ENCODE data around the gene LRRC7.
"Not testable (repeated sequence)": the region's sequence is repeated elsewhere in the genome, so short reads cannot be mapped to it uniquely, and the experiment has no call there.

LRRC7 gene

DNA sequence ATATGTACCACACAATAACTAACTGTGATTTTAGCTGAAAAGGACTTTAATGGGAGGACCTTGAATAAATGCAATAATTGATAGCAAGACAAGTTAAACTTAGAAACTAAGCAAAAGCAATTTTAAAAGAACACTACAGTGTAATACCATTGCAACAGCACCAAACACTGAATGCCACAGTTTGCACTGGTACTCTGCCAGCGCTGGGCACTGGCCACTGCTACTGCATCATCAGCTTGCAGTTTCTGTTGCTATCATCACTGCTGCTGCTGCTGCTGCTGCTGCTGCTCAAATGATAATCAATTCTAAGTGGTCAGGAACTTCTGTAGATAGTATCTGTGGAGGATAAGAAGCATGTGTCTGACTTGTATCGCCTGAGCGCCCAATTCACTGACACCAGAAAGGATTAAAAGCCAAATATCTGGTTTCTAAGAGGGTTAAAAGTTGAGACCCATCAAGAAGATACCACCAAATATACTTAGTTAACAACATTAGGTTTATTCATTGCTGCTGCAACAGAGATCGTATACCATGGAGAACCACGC, 330.8 kb downstream of the LRRC7 start:
- no peak for DNase-seq

DNA sequence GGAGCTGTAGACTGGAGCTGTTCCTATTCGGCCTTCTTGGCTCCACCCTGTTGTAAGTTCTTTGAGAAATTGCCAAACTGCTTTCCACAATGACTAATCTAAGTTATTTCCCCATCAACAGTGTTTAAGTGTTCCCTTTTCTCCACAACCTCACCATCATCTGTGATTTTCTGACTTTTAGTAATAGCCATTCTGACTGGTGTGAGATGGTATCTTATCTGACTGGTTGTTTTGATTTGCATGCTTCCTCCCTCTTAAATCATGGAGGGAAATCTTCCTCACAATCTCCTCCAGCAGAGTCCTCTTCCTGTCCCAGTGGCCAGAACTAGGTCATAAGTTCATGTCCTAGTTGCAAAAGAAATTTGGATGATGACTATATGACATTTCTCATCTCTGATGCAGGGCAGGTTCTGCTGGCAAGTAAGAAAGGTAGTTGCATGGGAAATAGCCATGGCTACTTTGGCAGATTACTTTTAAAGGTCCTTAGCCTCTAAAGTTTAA, 343.6 kb downstream of the LRRC7 start:
- DNase-seq: no peak

DNA sequence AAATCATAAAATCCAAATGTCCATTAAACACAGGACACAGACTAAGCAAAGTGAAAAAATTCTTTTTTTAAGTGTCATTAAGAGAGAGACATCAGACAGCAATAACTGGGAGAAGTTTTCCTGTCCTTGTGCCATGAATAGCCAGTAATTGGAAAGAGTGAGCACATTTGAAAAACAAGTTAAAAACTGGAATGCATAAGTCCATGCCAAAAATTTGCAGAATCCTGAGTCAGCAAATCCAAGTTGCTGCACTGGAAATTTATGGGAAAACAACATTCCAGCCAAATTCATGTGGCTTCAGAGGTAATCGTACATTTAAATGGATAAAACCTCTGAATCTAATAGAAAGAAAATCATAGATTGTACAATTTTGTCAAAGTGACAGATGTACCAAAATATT, 346.3 kb downstream of the LRRC7 start:
- DNase-seq: no peak

DNA sequence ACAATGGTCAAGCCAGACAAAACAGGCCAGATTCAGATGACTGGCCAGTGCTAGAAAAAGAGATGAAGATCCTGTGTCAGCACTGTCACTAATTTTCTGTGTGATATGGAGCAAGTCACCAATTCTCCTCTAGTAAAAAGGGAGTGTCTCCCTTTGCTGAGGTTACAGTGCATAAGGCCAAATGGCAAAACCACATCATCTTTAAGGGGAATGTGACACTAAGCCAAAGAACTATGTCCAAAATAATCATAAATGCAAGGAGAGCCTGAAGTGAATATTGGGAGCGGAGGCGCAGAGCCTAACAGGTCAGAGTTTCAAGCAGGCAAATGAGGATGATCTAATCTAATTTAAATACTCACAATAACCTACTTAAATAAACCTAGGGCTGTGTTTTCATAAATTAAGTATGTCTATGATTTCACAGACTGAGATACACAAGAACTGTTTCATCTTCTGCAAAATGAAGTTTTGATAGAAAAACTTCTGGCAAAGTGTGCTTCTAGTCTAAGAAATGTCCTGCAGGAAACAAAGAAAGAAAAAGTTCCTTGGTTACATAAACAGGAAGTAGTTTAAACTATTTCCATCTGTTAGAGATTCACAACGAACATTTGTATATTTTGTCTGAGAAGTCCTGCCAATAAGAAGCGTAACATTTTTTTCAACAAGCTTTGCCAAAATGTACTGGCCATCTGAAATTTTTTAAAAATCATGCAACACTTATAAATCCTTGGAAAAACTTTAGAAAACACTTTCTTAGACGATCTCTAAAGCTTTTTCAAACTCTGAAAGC, 347.4 kb downstream of the LRRC7 start:
- DNase-seq: no peak

DNA sequence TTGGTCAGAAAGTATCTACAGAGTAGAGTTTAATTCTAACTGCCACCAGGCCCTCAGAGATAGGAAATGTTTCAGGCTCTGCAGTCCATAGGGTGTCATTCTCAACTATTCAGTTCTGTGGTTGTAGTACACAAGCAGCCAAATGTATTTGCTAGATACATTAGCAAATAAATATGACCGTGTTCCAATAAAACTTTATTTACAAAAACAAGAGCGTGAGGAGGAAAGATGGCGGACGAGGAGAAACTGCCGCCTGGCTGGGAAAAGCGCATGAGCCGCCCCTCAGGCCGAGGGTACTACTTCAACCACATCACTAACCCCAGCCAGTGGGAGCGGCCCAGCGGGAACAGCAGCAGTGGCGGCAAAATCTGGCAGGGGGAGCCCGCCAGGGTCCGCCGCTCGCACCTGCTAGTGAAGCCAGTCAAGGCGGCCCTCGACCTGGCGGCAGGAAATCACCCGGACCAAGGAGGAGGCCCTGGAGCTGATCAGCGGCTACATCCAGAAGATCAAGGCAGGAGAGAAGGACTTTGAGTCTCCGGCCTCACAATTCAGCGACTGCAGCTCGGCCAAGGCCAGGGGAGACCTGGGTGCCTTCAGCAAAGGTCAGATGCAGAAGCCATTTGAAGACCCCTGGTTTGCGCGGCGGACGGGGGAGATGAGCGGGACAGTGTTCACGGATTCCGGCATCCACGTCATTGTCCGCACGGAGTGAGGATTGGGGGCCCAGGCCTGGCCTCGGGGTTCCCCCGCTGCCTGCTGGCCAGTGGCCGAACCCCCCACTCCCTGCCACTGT, 351.6 kb downstream of the LRRC7 start:
- DNase-seq: no peak

DNA sequence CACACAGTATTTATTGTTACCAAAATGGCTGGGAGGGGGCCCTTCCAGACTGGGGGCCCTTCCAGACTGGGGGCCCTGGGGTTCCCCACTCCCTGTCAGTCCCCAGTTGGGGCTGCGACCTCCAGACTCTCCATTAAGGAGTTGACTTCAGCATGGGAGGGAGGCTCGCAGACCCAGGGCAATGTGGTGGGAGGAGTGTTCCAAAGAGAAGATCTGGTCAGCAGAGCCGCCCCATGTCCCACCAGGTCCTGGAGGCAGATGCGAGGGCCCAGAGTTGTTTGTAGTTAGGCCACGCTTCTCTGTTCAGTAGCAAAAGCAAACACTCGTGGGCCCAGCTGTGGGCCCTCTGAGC, 352.2 kb downstream of the LRRC7 start:
- DNase-seq: no peak

DNA sequence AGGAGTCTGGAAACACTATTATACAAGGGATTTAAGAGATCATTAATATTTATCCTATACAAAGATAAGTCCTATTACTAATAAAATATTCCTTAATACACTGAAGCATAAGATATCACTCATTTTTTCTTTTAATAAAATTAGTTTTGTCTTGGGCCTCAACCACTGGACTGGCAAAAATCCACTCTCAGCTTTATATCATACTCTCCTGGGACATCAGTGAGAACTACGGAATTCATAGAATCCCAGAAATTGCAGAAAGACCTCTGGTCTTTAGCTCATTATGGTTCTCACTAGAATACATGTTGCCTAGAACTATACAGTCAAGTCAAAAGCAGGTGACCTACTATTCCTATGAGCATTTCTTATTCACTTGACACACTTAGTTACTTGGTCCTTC, 352.7 kb downstream of the LRRC7 start:
- DNase-seq: no peak

DNA sequence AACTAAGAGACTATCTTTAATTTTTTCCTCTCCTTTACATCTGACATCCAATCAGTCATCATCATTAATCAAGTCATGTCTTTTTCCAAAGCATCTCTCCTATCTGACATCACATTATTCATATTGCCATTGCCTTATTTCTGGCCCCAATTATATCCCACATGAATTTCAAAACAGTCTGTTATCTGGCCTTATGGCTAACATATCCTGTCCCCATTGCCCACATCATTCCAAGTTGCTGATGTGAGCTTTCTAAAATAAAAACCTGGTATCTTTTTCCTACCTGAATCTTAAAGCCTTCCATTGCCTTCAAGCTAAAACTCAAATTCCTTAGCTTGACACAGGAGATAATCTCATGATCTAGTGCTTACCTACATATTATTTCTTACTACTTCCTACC, 353.8 kb downstream of the LRRC7 start:
- no peak for DNase-seq

DNA sequence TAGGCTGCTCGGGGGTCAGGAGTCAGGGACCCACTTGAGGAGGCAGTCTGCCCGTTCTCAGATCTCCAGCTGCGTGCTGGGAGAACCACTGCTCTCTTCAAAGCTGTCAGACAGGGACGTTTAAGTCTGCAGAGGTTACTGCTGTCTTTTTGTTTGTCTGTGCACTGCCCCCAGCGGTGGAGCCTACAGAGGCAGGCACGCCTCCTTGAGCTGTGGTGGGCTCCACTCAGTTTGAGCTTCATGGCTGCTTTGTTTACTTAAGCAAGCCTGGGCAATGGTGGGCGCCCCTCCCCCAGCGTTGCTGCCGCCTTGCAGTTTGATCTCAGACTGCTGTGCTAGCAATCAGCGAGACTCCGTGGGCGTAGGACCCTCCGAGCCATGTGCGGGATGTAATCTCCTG, 360.5 kb downstream of the LRRC7 start:
- not testable (repeated sequence) for DNase-seq

DNA sequence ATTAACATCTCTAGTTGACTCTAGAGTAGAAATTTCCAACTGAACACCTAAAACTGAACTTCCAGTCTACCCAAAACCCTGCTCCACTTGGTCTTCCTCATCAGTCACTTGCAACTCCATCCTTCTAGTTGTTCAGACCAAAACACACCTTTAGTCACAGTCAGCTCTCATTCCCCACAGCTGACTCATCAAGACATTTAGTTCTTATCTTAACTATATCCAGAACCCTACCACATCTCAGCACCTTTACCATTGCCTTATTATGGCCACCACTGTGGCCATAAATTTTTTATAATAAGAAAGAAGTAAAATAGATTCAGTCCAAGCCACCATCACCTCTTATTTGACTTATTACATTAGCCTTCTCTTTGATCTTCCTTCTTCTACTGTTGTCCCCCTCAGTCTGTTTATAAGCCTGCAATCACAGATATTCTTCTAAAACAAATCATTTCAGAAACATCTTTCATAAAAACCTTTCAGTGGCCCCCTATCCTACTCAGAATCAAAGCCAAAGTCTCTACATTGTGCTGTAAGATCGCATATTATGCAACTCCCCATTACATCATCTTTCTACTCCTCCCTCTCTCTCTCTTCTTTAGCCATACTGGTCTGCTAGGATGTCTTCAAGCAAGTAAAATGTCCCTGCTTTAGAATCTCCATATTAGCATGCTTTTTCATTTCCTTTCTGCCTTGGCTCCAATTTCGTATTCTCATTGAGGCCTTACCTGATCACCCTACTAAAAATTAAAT, 361.8 kb downstream of the LRRC7 start:
- DNase-seq: no peak

DNA sequence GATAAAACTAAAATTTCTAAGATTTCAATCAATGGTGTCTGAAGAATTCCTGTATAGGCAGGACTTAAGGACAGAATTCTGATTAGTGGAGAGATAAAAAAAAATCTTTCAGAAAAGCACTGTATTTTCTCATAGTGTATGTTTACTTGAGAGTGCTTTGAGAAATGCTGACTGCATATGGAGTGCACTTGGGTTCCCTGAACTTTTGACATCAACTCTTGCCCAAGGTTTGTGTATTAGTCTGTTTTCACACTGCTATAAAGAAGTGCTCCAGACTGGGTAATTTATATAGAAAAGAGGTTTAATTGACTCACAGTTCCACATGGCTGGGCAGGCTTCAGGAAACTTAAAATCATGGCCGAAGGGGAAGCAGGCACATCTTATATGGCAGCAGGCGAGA, 362.7 kb downstream of the LRRC7 start:
- DNase-seq: no peak

DNA sequence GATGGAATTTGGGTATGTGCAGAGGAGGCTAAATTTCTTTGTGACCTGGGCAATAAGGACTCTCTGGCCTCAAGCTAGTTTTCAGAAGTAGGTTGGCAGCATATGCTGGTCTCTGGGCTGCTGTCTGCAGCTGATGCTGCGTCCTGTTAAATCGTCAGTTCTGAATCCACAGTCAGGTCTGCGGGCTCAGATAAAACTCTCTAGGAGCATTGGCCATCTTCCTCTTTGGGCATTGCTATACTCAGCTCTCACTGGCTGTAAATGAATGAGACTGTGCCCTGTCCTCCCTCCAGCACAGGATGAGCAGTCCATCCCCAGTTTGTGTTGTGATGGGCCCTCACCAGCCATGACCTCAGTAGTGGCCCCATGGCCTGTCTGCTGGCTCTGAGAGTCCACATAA, 365.0 kb downstream of the LRRC7 start:
- DNase-seq: no peak

DNA sequence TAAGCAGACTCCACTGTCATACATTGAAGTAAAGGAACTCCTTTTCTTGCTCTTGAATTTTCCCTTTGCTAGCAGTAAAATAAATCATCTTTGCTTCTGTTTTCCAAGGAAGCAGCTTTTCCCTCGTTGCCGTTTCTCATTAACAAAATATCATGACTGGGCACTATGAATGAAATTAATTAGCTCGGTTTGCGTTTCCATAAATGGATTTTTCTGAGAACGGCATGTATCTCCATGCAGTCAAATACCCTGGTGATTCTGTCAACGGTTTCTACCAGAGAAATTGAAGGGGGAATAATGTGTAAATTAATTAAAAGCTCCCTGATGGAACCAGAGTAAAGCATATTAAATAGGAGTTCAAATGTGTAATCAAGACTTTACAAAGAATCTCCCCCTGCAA, 372.5 kb downstream of the LRRC7 start:
- DNase-seq: no peak

DNA sequence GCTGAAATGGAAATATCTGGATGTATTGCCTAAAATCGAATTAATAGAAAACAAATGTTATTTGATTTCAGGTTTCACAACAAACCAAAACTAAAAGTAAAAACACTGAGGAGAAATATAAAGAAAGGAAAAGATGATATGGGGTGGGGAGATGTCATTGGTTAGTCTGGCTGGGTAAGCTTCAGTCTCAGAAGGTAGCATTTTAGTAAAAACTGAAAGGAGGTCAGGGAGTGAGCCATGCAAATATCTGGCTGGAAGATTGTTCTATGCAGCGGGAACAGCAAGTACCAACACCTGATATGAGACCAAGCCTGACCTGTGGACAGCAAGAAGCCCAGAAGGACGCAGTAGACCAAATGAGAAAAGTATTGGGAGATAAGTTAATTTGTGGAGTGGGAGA, 373.1 kb downstream of the LRRC7 start:
- DNase-seq: no peak

DNA sequence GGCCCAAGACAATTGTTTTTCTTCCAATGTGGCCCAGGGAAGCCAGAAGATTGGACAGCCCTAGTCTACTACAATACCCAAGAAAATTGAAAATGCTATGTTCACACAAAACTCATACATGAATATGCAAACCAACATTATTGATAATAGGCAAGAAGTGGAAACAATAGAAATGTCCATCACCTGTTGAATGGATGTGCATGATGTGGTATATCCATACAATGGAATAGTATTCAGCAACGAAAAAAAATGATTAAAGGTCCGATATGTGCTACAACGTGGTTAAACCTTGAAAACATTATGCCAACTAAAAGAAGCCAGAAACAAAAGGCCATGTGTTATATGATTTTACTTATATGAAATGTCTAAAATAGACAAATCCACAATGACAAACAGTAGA, 375.3 kb downstream of the LRRC7 start:
- DNase-seq: no peak

DNA sequence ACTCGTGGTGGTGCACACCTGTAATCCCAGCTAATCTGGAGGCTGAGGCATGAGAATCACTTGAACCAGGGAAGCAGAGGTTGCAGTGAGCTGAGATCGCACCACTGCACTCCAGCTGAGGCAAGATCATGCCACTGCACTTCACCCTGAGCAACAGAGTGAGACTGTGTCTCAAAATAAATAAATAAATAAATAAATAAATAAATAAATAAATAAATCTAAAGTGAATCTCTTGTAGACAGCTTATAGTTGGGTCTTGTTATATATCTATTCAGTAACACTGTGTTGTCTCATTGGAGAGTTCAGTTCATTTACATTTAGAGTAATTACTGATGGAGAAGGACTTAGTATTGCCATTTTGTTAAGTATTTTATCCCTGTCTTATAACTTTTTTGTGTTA, 379.2 kb downstream of the LRRC7 start:
- no peak for DNase-seq

DNA sequence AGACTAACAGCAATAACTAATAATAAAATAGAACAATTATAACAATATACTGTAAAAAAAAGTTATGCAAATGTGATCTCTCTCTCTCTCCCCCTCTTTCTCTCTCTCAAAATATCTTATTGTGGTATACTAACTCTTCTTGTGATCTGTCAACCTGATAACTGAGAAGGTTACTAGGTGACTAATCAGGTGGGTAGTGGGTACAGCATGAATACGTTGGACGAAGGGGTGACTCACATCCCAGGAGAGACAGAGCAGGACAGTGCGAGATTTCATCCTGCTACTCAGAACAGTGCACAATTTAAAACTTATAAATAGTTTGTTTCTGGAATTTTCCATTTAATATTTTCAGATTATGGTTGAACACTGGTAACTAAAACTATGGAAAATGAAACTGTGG, 380.1 kb downstream of the LRRC7 start:
- no peak for DNase-seq

DNA sequence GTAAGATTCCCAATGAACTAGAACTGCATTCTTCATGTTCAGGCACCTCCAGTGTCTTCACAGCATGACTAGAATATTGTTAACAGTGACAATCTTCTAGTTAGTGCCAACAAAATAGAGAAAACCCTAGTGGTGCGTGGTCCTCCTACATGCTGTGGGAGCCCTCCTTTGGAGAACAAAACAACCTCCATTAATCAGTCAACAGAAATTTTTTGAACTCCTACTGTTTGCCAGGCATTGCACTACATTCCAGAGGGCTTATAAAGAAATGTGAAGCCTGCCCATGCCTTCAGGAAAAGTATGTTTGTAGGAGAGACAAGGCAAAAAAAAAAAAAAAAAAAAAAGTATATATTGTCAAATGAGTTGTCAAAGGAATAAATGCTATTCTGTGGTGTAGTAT, 385.0 kb downstream of the LRRC7 start:
- DNase-seq: no peak

DNA sequence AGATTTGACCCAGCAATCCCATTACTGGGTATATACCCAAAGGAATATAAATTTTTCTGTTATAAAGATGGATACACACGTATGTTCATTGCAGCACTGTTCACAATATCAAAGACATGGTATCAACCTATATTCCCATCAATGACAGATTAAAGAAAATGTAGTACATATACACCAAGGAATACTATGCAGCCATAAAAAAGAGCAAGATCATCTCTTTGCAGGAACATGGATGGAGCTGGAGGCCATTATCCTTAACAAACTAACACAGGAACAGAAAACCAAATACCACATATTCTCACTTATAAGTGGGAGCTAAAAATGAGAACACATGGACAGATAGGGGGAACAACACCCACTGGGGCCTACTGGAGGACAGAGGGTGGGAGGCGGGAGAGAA, 394.7 kb downstream of the LRRC7 start:
- not testable (repeated sequence) for DNase-seq

DNA sequence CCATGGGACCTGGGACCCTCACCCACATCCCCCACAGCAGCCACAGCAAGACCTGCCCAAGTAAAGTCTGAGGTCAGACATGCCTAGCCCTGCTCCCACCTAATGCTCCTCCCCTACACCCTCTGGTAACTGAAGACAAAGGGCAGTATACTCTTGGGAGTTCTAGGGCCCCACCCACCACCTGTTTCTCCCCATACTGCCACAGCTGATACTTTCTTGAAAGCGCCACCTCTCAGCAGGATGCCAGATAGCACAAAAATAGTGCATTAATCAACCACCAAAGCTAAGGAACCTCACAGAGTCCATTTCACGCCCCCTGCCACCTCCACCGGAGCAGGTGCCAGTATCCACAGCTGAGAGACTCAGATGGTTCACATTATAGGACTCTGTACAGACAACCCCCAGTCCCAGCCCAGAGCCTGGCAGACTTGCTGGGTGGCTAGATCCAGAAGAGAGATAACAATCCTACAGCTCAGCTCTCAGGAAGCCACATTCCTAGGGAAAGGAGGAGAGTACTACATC, 399.6 kb downstream of the LRRC7 start:
- no peak for DNase-seq

DNA sequence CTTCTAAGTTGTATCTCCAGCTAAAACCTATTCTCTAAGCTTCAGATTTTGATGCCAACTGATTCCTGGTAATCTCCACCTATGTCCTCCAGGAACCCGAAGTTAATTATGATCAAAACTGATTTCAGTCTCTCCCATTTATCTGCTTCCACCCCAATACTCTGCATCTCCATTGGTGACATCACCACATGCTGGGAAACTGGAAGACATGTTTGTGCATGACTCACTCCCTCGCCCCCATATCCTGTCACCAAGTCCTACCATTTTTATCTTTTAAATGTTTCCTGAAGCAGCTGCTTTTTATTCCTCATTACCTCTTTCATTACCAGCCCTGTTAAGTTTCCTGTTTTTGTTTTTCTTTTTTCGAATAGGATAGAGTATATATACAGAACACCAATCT, 409.2 kb downstream of the LRRC7 start:
- DNase-seq: no peak

DNA sequence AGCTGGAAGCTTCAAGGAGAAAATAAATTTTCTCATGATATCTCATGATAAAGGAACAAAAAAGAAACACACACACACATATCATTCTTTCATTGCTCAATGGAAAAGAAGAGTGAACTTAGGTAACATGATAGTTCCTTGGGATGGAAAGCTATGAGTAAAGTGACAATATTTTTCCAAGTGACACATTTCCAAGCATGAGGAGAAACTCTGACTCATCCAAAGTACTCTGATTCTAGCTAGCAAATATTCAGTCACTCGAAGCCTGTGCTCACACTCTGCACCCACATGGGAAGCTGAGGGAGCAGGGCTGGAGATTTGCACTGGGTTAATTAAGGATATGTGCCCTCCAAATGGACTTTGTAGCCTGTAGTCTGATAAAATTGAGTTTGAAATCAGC, 415.3 kb downstream of the LRRC7 start:
- no peak for DNase-seq

DNA sequence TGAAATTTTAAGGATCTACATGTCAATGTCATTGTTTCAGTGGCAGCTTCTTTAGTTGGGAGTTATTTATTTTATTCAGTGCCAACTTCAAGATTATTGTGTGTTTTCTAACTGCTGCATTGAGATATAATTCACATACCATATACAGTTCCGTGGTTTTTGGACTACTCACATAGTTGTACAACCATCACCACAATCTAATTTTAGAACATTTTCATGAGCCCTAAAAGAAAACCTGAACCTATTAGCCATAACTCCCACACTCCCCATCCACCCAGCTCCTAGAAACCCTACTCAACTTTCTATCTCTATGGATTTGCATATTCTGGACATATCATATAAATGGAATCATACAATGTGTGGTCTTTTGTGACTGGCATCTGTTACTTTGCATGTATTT, 417.7 kb downstream of the LRRC7 start:
- no peak for DNase-seq

All from NCI-H2029 (cell line).